ENCODE measurements around the gene TPSAB1. TPM values are rescaled to one million over a fixed set of nuclear protein-coding genes. Genes with fewer than 3 reads are reported as not detected.
"Not testable (repeated sequence)": the region's sequence is repeated elsewhere in the genome, so short reads cannot be mapped to it uniquely, and the experiment has no call there.

Gene TPSAB1
- total RNA-seq (2021), result not detected in 2 replicates
- Bru-seq, nascent RNA, result not detected
- not detected for BruChase-seq, experiment 1, labeled RNA remaining after a 2-hour chase
- BruChase-seq, experiment 2, labeled RNA remaining after a 6-hour chase, result not detected
- long read RNA-seq, result 0 reads

DNA sequence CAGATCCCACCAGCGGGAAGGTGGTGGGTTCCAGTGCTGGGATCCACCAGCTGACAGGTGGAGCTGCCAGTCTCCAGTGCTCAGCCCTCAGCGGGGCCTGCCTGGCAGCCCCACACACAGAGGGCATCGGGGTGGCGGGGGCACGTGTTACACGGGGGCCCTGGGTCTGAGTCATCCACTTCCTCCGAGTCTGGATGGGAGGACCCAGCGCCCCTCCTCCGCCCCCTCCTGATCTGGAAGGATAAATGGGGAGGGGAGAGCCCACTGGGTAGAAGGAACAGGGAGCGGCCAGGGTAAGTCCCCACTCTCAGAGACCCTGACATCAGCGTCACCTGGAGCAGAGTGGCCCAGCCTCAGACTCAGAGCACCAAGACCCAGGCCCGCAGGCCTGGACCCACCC, at the start of gene TPSAB1:
Gene TPSAB1 (plus strand): TSS at position 270 of the 400 bp plus-strand sequence. CDS start 234 bp downstream, outside the sequence.
- CTCF ChIA-PET; H2AFZ ChIP-seq; H3F3A ChIP-seq (ENCODE audit: insufficient read depth, low read depth); H3K27ac ChIP-seq; H4K20me1 ChIP-seq (ENCODE audit: insufficient read depth); BruUV-seq (replicated peaks); H3K79me2 ChIP-seq (ENCODE audit: low read depth); H3K4me3 ChIP-seq; H3K9me2 ChIP-seq (ENCODE audit: insufficient read depth); DNase-seq; H3K9me3 ChIP-seq (ENCODE audit: insufficient read depth, low read depth); H3K36me3 ChIP-seq (ENCODE audit: low read depth); H3K4me1 ChIP-seq (replicated peaks; ENCODE audit: insufficient read depth); POLR2A ChIA-PET (ENCODE audit: unreplicated experiment); H3K27me3 ChIP-seq (ENCODE audit: insufficient read depth, low read depth); H3K4me2 ChIP-seq; intact Hi-C loops (cut with micrococcal nuclease; ENCODE audit: unreplicated experiment): not testable (repeated sequence)

DNA sequence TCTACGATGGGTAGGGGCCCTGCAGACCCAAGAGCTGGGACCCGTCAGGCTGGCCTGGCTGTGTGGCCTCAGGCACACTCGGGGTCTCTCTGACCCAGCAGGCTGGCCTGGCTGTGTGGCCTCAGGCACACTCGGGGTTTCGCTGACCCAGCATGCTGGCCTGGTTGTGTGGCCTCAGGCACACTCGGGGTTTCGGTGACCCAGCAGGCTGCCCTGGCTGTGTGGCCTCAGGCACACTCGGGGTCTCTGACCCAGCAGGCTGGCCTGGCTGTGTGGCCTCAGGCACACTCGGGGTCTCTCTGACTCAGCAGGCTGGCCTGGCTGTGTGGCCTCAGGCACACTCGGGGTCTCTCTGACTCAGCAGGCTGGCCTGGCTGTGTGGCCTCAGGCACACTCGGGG, 49.7 kb upstream of the TPSAB1 start:
- H4K20me1 ChIP-seq (ENCODE audit: insufficient read depth); intact Hi-C loops (cut with micrococcal nuclease; ENCODE audit: unreplicated experiment); CTCF ChIA-PET; H3K4me1 ChIP-seq (replicated peaks; ENCODE audit: insufficient read depth); H3K36me3 ChIP-seq (ENCODE audit: low read depth); H3K79me2 ChIP-seq (ENCODE audit: low read depth); H3K4me2 ChIP-seq; BruUV-seq (replicated peaks); H3K27ac ChIP-seq; POLR2A ChIA-PET (ENCODE audit: unreplicated experiment); H3K9me2 ChIP-seq (ENCODE audit: insufficient read depth); DNase-seq; H2AFZ ChIP-seq; H3F3A ChIP-seq (ENCODE audit: insufficient read depth, low read depth); H3K9me3 ChIP-seq (ENCODE audit: insufficient read depth, low read depth); H3K4me3 ChIP-seq: not testable (repeated sequence)
- peaks cover 11% of the 10 kb centered on the region; the same call in 1 of the 2 replicates for H3K27me3 ChIP-seq (ENCODE audit: insufficient read depth, low read depth)

DNA sequence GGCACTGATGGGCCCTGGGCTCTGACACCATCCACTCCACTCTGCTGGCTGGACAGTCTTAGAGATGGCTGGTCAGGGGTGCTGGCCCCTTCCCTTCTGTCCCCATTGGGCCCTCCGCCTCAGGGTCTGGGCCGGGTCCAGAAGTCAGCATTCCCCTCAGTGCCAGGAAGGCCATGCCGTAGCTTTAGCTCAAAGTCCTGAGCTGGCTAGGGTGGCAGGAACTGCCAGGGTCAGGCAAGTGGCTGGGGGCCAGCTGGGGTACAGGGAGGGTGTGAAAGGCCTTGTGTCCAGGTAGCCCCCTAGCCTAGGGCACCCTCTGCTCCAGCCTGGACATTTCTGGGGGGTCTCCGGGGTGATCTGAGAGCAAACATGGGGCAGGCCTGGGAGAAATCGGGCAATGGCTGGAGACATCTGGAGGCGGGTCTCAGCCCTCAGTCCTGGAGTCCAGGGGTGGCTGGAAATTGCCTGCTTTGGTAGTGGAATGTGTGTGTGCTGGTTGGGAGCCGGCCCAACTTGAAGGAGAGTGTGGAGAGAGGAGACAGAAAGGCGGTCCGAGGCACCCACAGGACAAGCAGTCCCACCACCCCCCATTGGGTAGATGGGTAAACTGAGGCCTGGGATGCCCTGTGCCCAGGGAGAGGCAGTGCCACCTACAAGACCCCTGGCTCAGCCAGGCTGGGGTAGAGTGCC, 48.0 kb upstream of the TPSAB1 start:
- BruUV-seq (replicated peaks), result no TSS peak
- H3F3A ChIP-seq (ENCODE audit: insufficient read depth, low read depth), result no peaks in the 10 kb centered on the region
- CTCF ChIA-PET, result no interaction called here
- no peaks in the 10 kb centered on the region for H3K36me3 ChIP-seq (ENCODE audit: low read depth)
- no peak overlapping the region for H3K27ac ChIP-seq
- H3K9me2 ChIP-seq (ENCODE audit: insufficient read depth), result no peaks in the 10 kb centered on the region
- H3K79me2 ChIP-seq (ENCODE audit: low read depth), result no peaks in the 10 kb centered on the region
- no peak overlapping the region for H3K4me2 ChIP-seq
- H3K4me3 ChIP-seq, result no peak overlapping the region
- POLR2A ChIA-PET (ENCODE audit: unreplicated experiment), result no interaction called here
- no peak for DNase-seq
- no peaks in the 10 kb centered on the region for H3K9me3 ChIP-seq (ENCODE audit: insufficient read depth, low read depth)
- no peaks in the 10 kb centered on the region for H3K4me1 ChIP-seq (replicated peaks; ENCODE audit: insufficient read depth)
- peaks cover 14% of the 10 kb centered on the region; the same call in 1 of the 2 replicates for H3K27me3 ChIP-seq (ENCODE audit: insufficient read depth, low read depth)
- TF ChIP-seq, protein P1, sequence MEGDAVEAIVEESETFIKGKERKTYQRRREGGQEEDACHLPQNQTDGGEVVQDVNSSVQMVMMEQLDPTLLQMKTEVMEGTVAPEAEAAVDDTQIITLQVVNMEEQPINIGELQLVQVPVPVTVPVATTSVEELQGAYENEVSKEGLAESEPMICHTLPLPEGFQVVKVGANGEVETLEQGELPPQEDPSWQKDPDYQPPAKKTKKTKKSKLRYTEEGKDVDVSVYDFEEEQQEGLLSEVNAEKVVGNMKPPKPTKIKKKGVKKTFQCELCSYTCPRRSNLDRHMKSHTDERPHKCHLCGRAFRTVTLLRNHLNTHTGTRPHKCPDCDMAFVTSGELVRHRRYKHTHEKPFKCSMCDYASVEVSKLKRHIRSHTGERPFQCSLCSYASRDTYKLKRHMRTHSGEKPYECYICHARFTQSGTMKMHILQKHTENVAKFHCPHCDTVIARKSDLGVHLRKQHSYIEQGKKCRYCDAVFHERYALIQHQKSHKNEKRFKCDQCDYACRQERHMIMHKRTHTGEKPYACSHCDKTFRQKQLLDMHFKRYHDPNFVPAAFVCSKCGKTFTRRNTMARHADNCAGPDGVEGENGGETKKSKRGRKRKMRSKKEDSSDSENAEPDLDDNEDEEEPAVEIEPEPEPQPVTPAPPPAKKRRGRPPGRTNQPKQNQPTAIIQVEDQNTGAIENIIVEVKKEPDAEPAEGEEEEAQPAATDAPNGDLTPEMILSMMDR (conservative IDR thresholded peaks at IDR 0.05), result no peak
- TF ChIP-seq EZH2 (IDR thresholded peaks at IDR 0.05; ENCODE audit: low read depth), result no peak
- no peak overlapping the region for H2AFZ ChIP-seq
- H4K20me1 ChIP-seq (ENCODE audit: insufficient read depth), result 0 out of 2 replicates have a peak, but pooled peaks cover 7% of the 10 kb centered on the region
- intact Hi-C loops (cut with micrococcal nuclease; ENCODE audit: unreplicated experiment), result no loop called here

DNA sequence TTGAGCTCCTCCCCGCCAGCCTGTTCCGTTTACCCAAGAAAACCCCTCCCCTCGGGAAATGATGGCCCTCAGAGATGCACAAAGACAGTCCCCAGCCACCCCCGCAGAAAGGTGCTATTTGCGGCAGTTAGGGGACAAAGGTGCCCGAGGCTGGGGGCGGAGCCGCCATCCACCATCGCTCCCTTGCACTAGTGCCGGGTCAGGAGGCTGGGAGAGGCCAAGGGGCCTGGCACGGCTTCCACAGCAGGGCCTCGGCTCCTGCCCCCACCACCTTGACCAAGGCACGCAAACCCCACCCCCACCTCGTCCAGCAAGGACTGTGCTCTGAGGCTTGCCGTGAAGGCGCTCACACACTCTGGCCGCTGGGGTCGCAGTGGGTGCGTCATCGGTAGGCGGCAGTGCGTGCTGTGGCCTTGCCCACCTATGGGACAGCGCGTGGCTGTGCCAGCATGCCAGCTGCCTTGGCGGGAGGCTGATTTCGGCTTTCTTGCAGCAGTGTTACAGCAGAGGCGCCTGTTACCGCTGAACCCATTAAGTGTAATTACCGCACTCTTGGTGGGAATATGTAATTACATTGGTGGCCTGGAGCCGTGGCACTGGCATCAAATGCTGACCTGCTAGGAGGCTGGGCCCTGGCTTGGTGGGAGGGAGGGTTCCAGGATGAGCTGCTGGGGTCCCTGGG, 47.2 kb upstream of the TPSAB1 start:
- no peaks in the 10 kb centered on the region for H3K79me2 ChIP-seq (ENCODE audit: low read depth)
- BruUV-seq (replicated peaks), result no TSS peak
- peaks cover 13% of the 10 kb centered on the region; the same call in 1 of the 2 replicates for H3K27me3 ChIP-seq (ENCODE audit: insufficient read depth, low read depth)
- TF ChIP-seq, protein P1 (conservative IDR thresholded peaks at IDR 0.05), result no peak
- TF ChIP-seq EZH2 (IDR thresholded peaks at IDR 0.05; ENCODE audit: low read depth), result no peak
- H3K4me3 ChIP-seq, result no peak overlapping the region
- DNase-seq, result no peak
- 0 out of 2 replicates have a peak, but pooled peaks cover 7% of the 10 kb centered on the region for H4K20me1 ChIP-seq (ENCODE audit: insufficient read depth)
- no peaks in the 10 kb centered on the region for H3K9me2 ChIP-seq (ENCODE audit: insufficient read depth)
- ChIA-PET POLR2A (ENCODE audit: unreplicated experiment) (no interaction called here), CTCF (no interaction called here)
- H3K4me2 ChIP-seq, result no peak overlapping the region
- no peaks in the 10 kb centered on the region for H3K9me3 ChIP-seq (ENCODE audit: insufficient read depth, low read depth)
- H3K27ac ChIP-seq, result no peak overlapping the region
- H3F3A ChIP-seq (ENCODE audit: insufficient read depth, low read depth), result no peaks in the 10 kb centered on the region
- no peak overlapping the region for H2AFZ ChIP-seq
- no peaks in the 10 kb centered on the region for H3K36me3 ChIP-seq (ENCODE audit: low read depth)
- intact Hi-C loops (cut with micrococcal nuclease; ENCODE audit: unreplicated experiment), result no loop called here
- no peaks in the 10 kb centered on the region for H3K4me1 ChIP-seq (replicated peaks; ENCODE audit: insufficient read depth)

All from PC-9 (cell line).